Urinary bladder (tissue), 4 donors: ENCODE measurements around the gene ANKS1B. TPM values are rescaled to one million over a fixed set of nuclear protein-coding genes. Genes with fewer than 3 reads are reported as not detected.

Source experiments
- DNase-seq: peaks from one replicate; pipeline ENCODE4 v3.0.0-alpha.2; 2015; ENCODE audit errors: extremely low spot score
- H3K27ac ChIP-seq: one replicate; pipeline ENCODE4 v1.5.1; 2013; ENCODE audit warnings: low read depth, mild to moderate bottlenecking, moderate library complexity
- H3K36me3 ChIP-seq: one replicate; pipeline ENCODE4 v1.6.1; 2013; ENCODE audit warnings: mild to moderate bottlenecking, moderate library complexity; ENCODE audit not compliant: insufficient read depth
- H3K4me1 ChIP-seq: one replicate; pipeline ENCODE4 v1.6.1; 2013; ENCODE audit warnings: mild to moderate bottlenecking, moderate library complexity; ENCODE audit not compliant: insufficient read depth
- H3K4me3 ChIP-seq: one replicate; pipeline ENCODE4 v1.5.1; 2013; ENCODE audit warnings: low read depth, low read length
- WGBS: extraction: QIAGEN DNeasy Blood & Tissue Kit; methylation state at CpG from one replicate; pipeline ENCODE4 v1.1.7; 2013; 5-methylcytosine and 5-hydroxymethylcytosine counted together
- polyA plus RNA-seq: library from polyadenylated mRNA; stranded (reverse); fragments of 200-250 nt; gene quantifications from one replicate; pipeline ENCODE4 v1.2.3, GENCODE V29; 2013
- total RNA-seq: library from RNA; depleted of rRNA; stranded (reverse); fragments of >200 nt; gene quantifications from one replicate; pipeline ENCODE4 v1.2.3, GENCODE V29; 2014
- donor health status: healthy with polysubstance abuse.
- donor health status: healthy.

Gene ANKS1B
- total and polyA plus RNA-seq, 2 donors = 4.9 to 43.7 TPM

GRCh38 chr12:98893675-98894411 is 1090.9 kb downstream of the ANKS1B start:
- peak overlapping the region; percentile 53 for H3K4me3 ChIP-seq
- no peaks in the 10 kb centered on the region for H3K36me3 ChIP-seq
- peaks cover 5% of the 10 kb centered on the region for H3K4me1 ChIP-seq
- WGBS = 6% methylated on average over 27 of the region's 27 CpGs
- DNase-seq = no peak
- no peak overlapping the region for H3K27ac ChIP-seq

DNA sequence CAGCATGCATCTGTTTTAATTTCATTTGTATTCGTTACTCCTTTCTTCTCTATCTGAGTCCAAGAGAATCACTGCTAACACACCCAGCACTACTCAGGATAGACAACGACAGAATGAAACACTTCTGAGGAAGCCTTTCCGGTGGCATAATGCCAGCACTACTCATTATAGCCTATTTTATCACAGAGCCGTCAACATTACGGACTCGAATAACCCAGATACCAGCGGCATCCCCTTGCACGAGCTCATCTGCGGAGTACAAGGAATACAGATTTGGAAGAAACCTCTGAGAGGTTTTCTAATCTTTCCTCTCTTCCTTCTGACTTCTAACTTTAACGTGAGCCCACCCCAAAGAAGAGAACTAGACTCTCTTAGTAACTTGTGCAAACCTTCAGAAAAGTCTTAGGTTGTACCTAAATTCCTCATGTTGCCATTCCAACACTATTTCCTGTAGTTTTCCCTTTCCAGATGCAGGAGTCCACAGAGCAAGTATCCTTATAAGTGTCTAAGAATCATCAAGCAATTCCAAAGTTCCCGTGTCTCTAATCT is 1091.5 kb downstream of the ANKS1B start:
- Histone ChIP-seq H3K4me1 (peaks cover 5% of the 10 kb centered on the region), H3K27ac (no peak overlapping the region), H3K4me3 (no peak overlapping the region), H3K36me3 (no peaks in the 10 kb centered on the region)
- whole genome bisulfite sequencing = 18% methylated on average over 11 of the region's 11 CpGs
- DNase-seq = no peak

GRCh38 chr12:98885778-98886177 is 1099.0 kb downstream of the ANKS1B start:
- 68% methylated on average over 2 of the region's 2 CpGs for WGBS
- Histone ChIP-seq H3K4me1 (no peaks in the 10 kb centered on the region), H3K4me3 (no peak overlapping the region), H3K27ac (no peak overlapping the region), H3K36me3 (no peaks in the 10 kb centered on the region)
- DNase-seq = no peak

DNA sequence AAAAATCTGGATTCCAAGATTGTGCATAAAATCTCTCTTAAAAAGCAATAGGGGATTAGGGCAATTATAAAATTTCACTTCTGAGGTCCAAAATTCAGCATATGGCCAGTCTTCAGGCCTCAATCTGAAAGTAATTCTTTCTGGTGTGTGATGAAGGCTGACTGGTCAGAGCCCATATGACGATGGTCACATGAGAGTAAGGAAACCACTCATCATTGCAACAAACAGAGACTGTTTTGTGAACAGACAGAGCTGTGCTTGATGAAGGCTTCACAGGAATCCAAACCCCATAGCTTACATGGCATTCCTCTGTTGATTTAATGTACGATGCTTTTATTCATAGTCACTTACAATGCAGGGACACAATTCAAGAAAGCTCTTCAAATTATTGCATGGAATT is 1101.5 kb downstream of the ANKS1B start:
- Histone ChIP-seq H3K4me3 (no peak overlapping the region), H3K27ac (no peak overlapping the region), H3K36me3 (no peaks in the 10 kb centered on the region), H3K4me1 (no peaks in the 10 kb centered on the region)
- no peak for DNase-seq
- WGBS = 79% methylated on average over 2 of the region's 2 CpGs

DNA sequence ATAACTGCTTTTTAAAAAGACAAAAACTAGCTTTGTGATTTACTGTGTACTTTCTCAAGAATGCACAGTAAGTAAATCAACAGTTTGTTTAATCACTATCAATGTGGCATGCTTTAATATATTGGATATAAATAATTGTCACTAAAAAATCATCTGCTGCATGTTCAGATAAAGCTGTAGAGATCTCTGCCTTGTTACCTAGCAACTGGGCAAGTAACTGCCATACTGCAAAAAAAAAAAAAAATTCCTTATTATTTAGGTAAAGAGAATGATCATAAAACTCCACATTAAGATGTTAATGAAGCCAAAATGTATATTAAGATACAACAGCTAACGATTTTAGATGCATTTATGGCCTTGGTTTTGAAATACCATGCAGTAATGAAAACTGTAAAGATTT is 1102.2 kb downstream of the ANKS1B start:
- Histone ChIP-seq H3K4me1 (no peaks in the 10 kb centered on the region), H3K27ac (no peak overlapping the region), H3K36me3 (no peaks in the 10 kb centered on the region), H3K4me3 (no peak overlapping the region)
- no peak for DNase-seq
- WGBS = 44% methylated on average over 1 of the region's 1 CpG

- Histone ChIP-seq H3K4me1 (no peaks in the 10 kb centered on the region), H3K27ac (no peak overlapping the region), H3K36me3 (no peaks in the 10 kb centered on the region), H3K4me3 (no peak overlapping the region)
- no peak for DNase-seq
- 52% methylated on average over 1 of the region's 1 CpG for WGBS
These were observed 1111.0 kb downstream of the ANKS1B start for GRCh38 chr12:98873776-98874175.

DNA sequence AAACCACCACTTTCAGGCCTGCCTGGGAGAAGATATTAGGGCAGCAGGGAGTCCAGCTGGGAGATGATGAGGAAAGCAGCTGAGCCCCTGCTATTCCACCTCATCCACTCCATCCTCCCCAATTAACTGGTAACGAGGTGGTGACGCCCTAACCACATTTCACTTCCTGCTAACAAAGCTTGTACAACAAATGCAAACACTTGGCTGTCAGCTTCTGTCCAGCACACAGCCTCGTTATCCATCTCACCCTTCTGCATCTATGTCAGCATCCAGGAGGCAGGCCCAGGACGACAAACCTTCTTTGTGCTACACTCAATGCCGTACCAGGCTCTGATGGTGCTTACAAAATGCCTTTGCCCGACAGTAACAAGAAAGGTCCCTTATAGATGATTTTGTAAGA is 1114.2 kb downstream of the ANKS1B start:
- Histone ChIP-seq H3K4me1 (no peaks in the 10 kb centered on the region), H3K27ac (no peak overlapping the region), H3K36me3 (no peaks in the 10 kb centered on the region), H3K4me3 (no peak overlapping the region)
- WGBS = 61% methylated on average over 6 of the region's 6 CpGs
- DNase-seq = no peak

DNA sequence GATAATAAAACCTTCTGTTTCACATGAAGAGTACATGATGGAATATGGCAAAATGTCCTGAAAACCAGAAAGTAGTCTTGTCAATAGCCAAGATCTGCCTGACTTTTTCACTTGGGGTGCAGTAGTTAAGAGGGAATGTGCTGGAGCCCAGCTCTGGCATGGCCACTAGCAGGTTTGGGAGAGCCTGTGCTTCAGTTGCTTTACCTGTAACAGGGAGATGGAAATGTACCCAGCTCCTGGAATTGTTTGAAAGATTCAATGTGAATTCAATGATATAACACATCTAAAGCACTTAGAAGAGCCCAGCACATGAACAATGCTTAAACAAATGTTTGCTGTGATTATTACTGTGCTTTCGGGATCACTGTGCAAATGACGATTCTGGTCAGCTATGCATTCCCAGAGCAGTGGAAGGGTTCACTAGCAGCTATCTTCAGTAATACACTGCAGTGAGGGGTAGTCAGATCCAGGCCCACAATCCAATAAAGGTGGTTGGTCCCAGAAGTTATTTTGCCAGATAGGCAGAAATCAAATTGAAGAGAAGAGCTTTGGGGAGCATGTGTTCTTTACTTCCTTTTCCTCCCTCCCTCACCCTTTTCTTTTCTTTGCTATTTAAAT is 1114.7 kb downstream of the ANKS1B start:
- no peak overlapping the region for H3K4me3 ChIP-seq
- 83% methylated on average over 2 of the region's 2 CpGs for WGBS
- H3K36me3 ChIP-seq = no peaks in the 10 kb centered on the region
- no peaks in the 10 kb centered on the region for H3K4me1 ChIP-seq
- no peak overlapping the region for H3K27ac ChIP-seq
- DNase-seq = no peak

DNA sequence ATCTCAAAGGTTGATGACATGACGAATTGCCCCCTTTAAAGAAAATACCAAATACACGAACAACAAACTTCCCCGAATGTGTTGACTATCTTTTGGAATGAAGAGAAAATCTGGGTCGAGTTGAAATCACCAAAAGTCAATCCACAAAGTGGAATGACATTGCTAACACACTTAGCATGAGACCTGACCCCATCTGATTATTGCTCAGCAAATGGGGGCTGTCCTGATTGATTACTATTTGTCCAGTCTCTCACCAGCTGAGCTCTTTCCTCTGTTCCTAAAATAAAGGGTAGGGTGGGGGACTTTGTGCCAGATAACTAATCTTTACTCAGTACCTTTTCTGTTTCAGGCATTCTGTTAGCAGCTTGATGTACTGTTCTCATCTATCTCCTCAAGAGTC is 1116.2 kb downstream of the ANKS1B start:
- no peak for DNase-seq
- H3K4me1 ChIP-seq = no peaks in the 10 kb centered on the region
- H3K27ac ChIP-seq = no peak overlapping the region
- 77% methylated on average over 4 of the region's 4 CpGs for WGBS
- no peak overlapping the region for H3K4me3 ChIP-seq
- H3K36me3 ChIP-seq = no peaks in the 10 kb centered on the region

DNA sequence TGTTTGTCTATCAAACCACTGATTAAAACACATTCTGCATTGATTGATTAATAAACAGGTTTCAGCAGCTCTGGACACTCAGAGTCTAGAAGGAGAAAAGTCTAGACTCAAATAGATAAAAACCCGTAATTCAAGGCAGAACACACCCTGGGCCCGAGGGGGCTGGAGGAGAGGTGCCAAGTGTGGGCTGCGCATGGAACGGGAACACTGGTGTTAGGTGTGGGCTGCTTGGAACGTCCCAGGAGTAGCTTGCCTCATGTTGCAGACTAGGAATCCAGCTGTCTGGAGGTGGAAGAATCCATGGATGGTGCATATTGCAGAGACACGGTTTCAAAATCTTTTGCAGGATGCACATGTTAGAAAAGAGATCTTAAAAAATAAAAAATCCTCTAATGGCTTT is 1116.7 kb downstream of the ANKS1B start:
- no peak overlapping the region for H3K27ac ChIP-seq
- H3K36me3 ChIP-seq = no peaks in the 10 kb centered on the region
- no peaks in the 10 kb centered on the region for H3K4me1 ChIP-seq
- no peak for DNase-seq
- H3K4me3 ChIP-seq = no peak overlapping the region
- WGBS = 80% methylated on average over 6 of the region's 6 CpGs

DNA sequence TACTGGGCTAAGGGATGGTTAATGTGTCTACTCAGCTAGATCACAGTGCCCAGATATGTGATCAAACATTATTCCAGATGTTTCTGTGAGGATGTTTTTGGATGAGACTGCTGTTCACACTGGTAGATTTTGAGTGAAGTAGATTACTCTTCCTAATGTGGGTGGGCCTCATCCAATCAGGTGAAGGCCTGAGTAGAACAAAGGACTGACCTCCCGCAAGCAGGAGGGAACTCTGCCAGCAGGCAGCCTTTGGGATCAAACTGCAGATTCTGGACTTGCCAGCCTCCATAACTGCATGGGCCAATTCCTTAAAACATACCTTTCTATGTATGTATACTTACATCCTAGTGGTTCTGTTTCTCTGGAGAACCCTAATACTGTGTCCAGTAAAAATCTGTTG is 1120.4 kb downstream of the ANKS1B start:
- Histone ChIP-seq H3K4me3 (no peak overlapping the region), H3K36me3 (no peaks in the 10 kb centered on the region), H3K4me1 (no peaks in the 10 kb centered on the region), H3K27ac (no peak overlapping the region)
- 98% methylated on average over 1 of the region's 1 CpG for WGBS
- no peak for DNase-seq

GRCh38 chr12:98863167-98863566 is 1121.6 kb downstream of the ANKS1B start:
- H3K4me3 ChIP-seq = no peak overlapping the region
- H3K27ac ChIP-seq = no peak overlapping the region
- H3K36me3 ChIP-seq = no peaks in the 10 kb centered on the region
- no peaks in the 10 kb centered on the region for H3K4me1 ChIP-seq
- WGBS = 70% methylated on average over 3 of the region's 3 CpGs
- DNase-seq = no peak

DNA sequence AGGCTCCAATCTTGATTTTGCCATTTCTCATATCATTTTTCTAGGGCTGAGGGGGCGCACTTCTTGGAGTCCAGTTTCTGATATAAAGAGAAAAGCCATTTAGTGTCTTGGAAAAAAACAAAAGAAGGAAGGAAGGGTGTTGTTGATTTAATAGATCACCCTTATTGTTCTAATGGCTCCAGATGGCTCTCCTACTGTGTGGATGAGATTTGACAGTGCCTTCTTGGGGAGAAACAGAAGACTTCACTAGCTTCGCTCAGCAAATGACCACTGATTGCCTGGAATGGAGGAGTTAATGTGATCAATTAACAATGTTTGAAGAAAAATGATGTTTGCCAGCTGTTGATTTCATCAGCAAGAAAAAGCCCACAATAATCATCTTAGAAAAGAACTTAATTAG is 1123.5 kb downstream of the ANKS1B start:
- DNase-seq = no peak
- no peaks in the 10 kb centered on the region for H3K4me1 ChIP-seq
- WGBS = 79% methylated on average over 2 of the region's 2 CpGs

GRCh38 chr12:98856897-98857540 is 1127.7 kb downstream of the ANKS1B start:
- no peak for DNase-seq
- Histone ChIP-seq H3K4me3 (no peak overlapping the region), H3K36me3 (no peaks in the 10 kb centered on the region), H3K27ac (no peak overlapping the region), H3K4me1 (no peaks in the 10 kb centered on the region)
- 40% methylated on average over 4 of the region's 4 CpGs for WGBS

More for the DNA sequence above, 1123.5 kb downstream of the ANKS1B start:
- no peaks in the 10 kb centered on the region for H3K36me3 ChIP-seq
- no peak overlapping the region for H3K27ac ChIP-seq
- H3K4me3 ChIP-seq = no peak overlapping the region
